Left ventricle myocardium inferior (tissue), 1 donor: ENCODE measurements around the gene ZNF497. TPM values are rescaled to one million over a fixed set of nuclear protein-coding genes. Genes with fewer than 3 reads are reported as not detected.

ENCODE experiments used
- DNase-seq: peaks from one replicate; pipeline ENCODE4 v3.0.0-alpha.2; 2020
- H3K27ac ChIP-seq: fragments of 200-600 bp; replicated peaks from 2 replicates; pipeline ENCODE4 v1.8.0; 2021
- H3K27me3 ChIP-seq: fragments of 200-600 bp; 2 replicates; pipeline ENCODE4 v1.8.0; 2021; ENCODE audit warnings: low read depth
- H3K36me3 ChIP-seq: fragments of 200-600 bp; 2 replicates; pipeline ENCODE4 v1.8.0; 2021
- H3K4me1 ChIP-seq: fragments of 200-600 bp; 2 replicates; pipeline ENCODE4 v1.8.0; 2021
- H3K4me3 ChIP-seq: fragments of 200-600 bp; 2 replicates; pipeline ENCODE4 v1.8.0; 2021; ENCODE audit warnings: mild to moderate bottlenecking, moderate library complexity
- H3K9me3 ChIP-seq: fragments of 200-600 bp; replicated peaks from 2 replicates; pipeline ENCODE4 v1.8.0; 2021
- intact Hi-C: fragments of 100-400 bp; cut with micrococcal nuclease; formaldehyde crosslinking; loops from one replicate; pipeline ENCODE4 v1.11.0; 2022
- total RNA-seq: library from RNA; stranded (reverse); fragmentation: NEBNext Ultra II Directional; extraction: Animal tissue kit (Norgen Biotek cat#: 25700); gene quantifications from one replicate; pipeline ENCODE4 v1.2.1, GENCODE V29; 2021
- TF ChIP-seq, protein P1 (sequence below): fragments of 200-600 bp; IDR thresholded peaks from 2 replicates; pipeline ENCODE4 v1.8.0; 2021; ENCODE audit warnings: antibody characterized with exemption, mild to moderate bottlenecking, borderline replicate concordance
- donor health status: DM: no; HTN: yes; CAD: no; lungs with severe emphysema.

ZNF497 gene
- total RNA-seq, 1 donor from 2014 or later = 0.41 TPM

DNA sequence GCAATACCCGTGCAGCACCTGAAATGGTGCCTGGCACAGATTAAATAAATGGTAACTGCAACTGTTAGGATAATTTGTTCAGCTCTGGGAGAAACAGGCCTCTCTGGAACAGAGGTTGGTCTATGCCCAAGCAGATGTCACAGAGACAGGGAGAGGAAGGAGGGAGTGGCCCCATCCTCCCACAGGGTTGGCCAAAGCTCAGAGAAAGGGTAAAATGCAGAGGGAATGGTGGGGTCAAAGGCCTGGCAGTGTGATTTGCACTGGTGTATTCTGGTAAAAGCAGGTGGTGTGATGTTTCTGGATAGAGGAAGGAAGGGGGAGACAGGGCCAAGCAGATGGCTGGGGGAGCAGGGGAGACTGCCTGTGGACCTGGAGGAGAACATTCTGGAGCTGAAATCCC, 26.3 kb downstream of the ZNF497 start:
- intact Hi-C loops = no loop called here
- TF ChIP-seq, protein P1, sequence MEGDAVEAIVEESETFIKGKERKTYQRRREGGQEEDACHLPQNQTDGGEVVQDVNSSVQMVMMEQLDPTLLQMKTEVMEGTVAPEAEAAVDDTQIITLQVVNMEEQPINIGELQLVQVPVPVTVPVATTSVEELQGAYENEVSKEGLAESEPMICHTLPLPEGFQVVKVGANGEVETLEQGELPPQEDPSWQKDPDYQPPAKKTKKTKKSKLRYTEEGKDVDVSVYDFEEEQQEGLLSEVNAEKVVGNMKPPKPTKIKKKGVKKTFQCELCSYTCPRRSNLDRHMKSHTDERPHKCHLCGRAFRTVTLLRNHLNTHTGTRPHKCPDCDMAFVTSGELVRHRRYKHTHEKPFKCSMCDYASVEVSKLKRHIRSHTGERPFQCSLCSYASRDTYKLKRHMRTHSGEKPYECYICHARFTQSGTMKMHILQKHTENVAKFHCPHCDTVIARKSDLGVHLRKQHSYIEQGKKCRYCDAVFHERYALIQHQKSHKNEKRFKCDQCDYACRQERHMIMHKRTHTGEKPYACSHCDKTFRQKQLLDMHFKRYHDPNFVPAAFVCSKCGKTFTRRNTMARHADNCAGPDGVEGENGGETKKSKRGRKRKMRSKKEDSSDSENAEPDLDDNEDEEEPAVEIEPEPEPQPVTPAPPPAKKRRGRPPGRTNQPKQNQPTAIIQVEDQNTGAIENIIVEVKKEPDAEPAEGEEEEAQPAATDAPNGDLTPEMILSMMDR = no peak
- no peaks in the 10 kb centered on the region for H3K27me3 ChIP-seq
- DNase-seq = no peak
- peaks cover 42% of the 10 kb centered on the region for H3K36me3 ChIP-seq
- no peaks in the 10 kb centered on the region for H3K9me3 ChIP-seq
- H3K4me3 ChIP-seq = no peak overlapping the region
- H3K27ac ChIP-seq = no peak overlapping the region
- H3K4me1 ChIP-seq = no peaks in the 10 kb centered on the region

DNA sequence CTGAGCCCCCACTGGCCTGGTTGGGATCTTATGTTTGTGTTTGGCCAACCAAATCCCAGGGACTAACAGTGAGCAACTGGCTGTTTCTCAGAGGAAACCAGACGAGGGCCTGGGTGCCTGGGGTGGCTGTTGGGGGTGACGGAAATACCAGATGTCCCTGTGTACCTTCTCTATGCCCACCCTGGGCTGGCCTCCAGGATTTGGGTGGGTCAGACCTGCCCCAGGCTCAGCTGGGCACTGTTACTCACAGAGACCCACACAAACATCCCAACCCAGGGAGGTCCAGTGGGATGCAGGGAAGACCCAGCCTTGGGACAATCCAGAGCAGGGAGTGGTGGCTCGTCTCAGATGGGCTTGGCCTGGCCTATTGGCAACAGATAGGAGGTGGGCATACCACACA, 26.9 kb downstream of the ZNF497 start:
- Histone ChIP-seq H3K27ac (no peak overlapping the region), H3K27me3 (no peaks in the 10 kb centered on the region), H3K4me1 (peaks cover 2% of the 10 kb centered on the region), H3K36me3 (peaks cover 42% of the 10 kb centered on the region), H3K4me3 (no peak overlapping the region), H3K9me3 (no peaks in the 10 kb centered on the region)
- intact Hi-C loops = no loop called here
- DNase-seq = no peak
- TF ChIP-seq, protein P1 = no peak

- H3K9me3 ChIP-seq = no peaks in the 10 kb centered on the region
- intact Hi-C loops = no loop called here
- H3K27ac ChIP-seq = no peak overlapping the region
These were observed 27.8 kb downstream of the ZNF497 start for GRCh38 chr19:58334691-58335249.

GRCh38 chr19:58332697-58333096, 29.9 kb downstream of the ZNF497 start:
- Histone ChIP-seq H3K36me3 (peaks cover 20% of the 10 kb centered on the region), H3K27me3 (no peaks in the 10 kb centered on the region), H3K4me3 (no peak overlapping the region), H3K4me1 (peaks cover 26% of the 10 kb centered on the region), H3K27ac (no peak overlapping the region), H3K9me3 (no peaks in the 10 kb centered on the region)
- DNase-seq = no peak
- TF ChIP-seq, protein P1 = no peak
- intact Hi-C loops = no loop called here

More at GRCh38 chr19:58334691-58335249, 27.8 kb downstream of the ZNF497 start:
- H3K27me3 ChIP-seq = no peaks in the 10 kb centered on the region
- H3K4me1 ChIP-seq = peaks cover 9% of the 10 kb centered on the region
- H3K4me3 ChIP-seq = no peak overlapping the region
- DNase-seq = no peak
- H3K36me3 ChIP-seq = peaks cover 40% of the 10 kb centered on the region
- TF ChIP-seq, protein P1 = no peak

- peaks cover 41% of the 10 kb centered on the region for H3K4me1 ChIP-seq
- peak overlapping the region; percentile 49 for H3K27ac ChIP-seq
- H3K9me3 ChIP-seq = no peaks in the 10 kb centered on the region
- no peak for DNase-seq
- peaks cover 11% of the 10 kb centered on the region for H3K36me3 ChIP-seq
- H3K27me3 ChIP-seq = no peaks in the 10 kb centered on the region
- TF ChIP-seq, protein P1 = no peak
- intact Hi-C loops = no loop called here
- no peak overlapping the region for H3K4me3 ChIP-seq
These were observed 32.1 kb downstream of the ZNF497 start for GRCh38 chr19:58330458-58330857.

DNA sequence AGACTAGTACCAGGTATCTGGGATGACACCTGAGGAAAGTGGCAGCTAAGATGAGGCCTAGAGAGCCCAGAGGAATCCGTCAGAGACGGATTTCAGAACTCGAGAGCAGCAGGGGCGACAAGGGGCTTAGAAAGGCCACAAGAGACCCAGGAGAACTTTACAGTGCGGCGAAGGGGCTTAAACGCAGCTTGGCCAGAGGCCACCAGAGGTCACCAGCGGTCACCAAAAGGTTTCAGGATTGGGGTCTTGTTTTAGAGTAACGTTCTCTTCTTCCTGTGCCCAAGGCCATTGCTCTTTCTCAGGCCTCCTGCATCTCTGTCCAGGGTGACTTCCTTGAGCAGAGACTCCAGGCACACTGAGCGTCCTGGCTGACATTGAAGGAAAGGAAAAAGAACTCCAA, 33.6 kb downstream of the ZNF497 start:
- no peaks in the 10 kb centered on the region for H3K27me3 ChIP-seq
- no peak for DNase-seq
- H3K9me3 ChIP-seq = no peaks in the 10 kb centered on the region
- H3K4me1 ChIP-seq = peaks cover 43% of the 10 kb centered on the region
- H3K4me3 ChIP-seq = no peak overlapping the region
- no peaks in the 10 kb centered on the region for H3K36me3 ChIP-seq
- H3K27ac ChIP-seq = no peak overlapping the region
- intact Hi-C loops = no loop called here
- TF ChIP-seq, protein P1 = no peak
